T-helper 2 cell treated with Interferon-gamma antibody and Interleukin-4, amounts not matched to agents 5 μg/mL and 100 μg/mL, for 36 hours (primary cell): ENCODE data around the gene NT5C1A.

Experiments
- DNase-seq: peaks from one replicate; pipeline ENCODE4 v3.0.0; 2021; ENCODE audit warnings: low spot score
- H3K27ac Mint-ChIP-seq: one replicate; pipeline ENCODE4 v1.8.0; 2021; ENCODE audit warnings: mild to moderate bottlenecking, mixed read lengths
- H3K27me3 Mint-ChIP-seq: one replicate; pipeline ENCODE4 v1.8.0; 2021; ENCODE audit warnings: low read depth, mixed read lengths
- H3K36me3 Mint-ChIP-seq: one replicate; pipeline ENCODE4 v1.8.0; 2021; ENCODE audit warnings: low read depth, mixed read lengths
- H3K4me1 Mint-ChIP-seq: one replicate; pipeline ENCODE4 v1.8.0; 2021; ENCODE audit warnings: low read depth, mixed read lengths
- H3K4me3 Mint-ChIP-seq: one replicate; pipeline ENCODE4 v1.8.0; 2022; ENCODE audit warnings: mild to moderate bottlenecking, moderate library complexity, mixed read lengths
- H3K9me3 Mint-ChIP-seq: one replicate; pipeline ENCODE4 v1.8.0; 2021; ENCODE audit warnings: mixed read lengths

Gene NT5C1A

GRCh38 chr1:39649636-39650185 is 22.2 kb downstream of the NT5C1A start:
- no peak for DNase-seq
- H3K9me3 Mint-ChIP-seq = no peaks in the 10 kb centered on the region
- no peak overlapping the region for H3K27ac Mint-ChIP-seq
- H3K27me3 Mint-ChIP-seq = no peaks in the 10 kb centered on the region
- no peak overlapping the region for H3K4me3 Mint-ChIP-seq
- H3K36me3 Mint-ChIP-seq = no peaks in the 10 kb centered on the region
- H3K4me1 Mint-ChIP-seq = peaks cover 8% of the 10 kb centered on the region

GRCh38 chr1:39648496-39648895 is 23.4 kb downstream of the NT5C1A start:
- no peak overlapping the region for H3K4me3 Mint-ChIP-seq
- no peaks in the 10 kb centered on the region for H3K9me3 Mint-ChIP-seq
- no peak overlapping the region for H3K27ac Mint-ChIP-seq
- H3K27me3 Mint-ChIP-seq = peaks cover 8% of the 10 kb centered on the region
- H3K4me1 Mint-ChIP-seq = peaks cover 3% of the 10 kb centered on the region
- no peak for DNase-seq
- no peaks in the 10 kb centered on the region for H3K36me3 Mint-ChIP-seq

- no peaks in the 10 kb centered on the region for H3K36me3 Mint-ChIP-seq
- H3K4me3 Mint-ChIP-seq = no peak overlapping the region
- no peaks in the 10 kb centered on the region for H3K4me1 Mint-ChIP-seq
- no peak for DNase-seq
- H3K27me3 Mint-ChIP-seq = peaks cover 13% of the 10 kb centered on the region
- no peaks in the 10 kb centered on the region for H3K9me3 Mint-ChIP-seq
- H3K27ac Mint-ChIP-seq = no peak overlapping the region
Measured at GRCh38 chr1:39647247-39647646, 24.7 kb downstream of the NT5C1A start.

- Mint-ChIP-seq H3K27me3 (peaks cover 13% of the 10 kb centered on the region), H3K27ac (no peak overlapping the region), H3K4me1 (no peaks in the 10 kb centered on the region), H3K9me3 (no peaks in the 10 kb centered on the region), H3K36me3 (no peaks in the 10 kb centered on the region), H3K4me3 (no peak overlapping the region)
- no peak for DNase-seq
Measured at GRCh38 chr1:39646232-39647081, 25.4 kb downstream of the NT5C1A start.

GRCh38 chr1:39645411-39646043 is 26.4 kb downstream of the NT5C1A start:
- H3K4me1 Mint-ChIP-seq = no peaks in the 10 kb centered on the region
- no peaks in the 10 kb centered on the region for H3K9me3 Mint-ChIP-seq
- no peak overlapping the region for H3K27ac Mint-ChIP-seq
- no peaks in the 10 kb centered on the region for H3K36me3 Mint-ChIP-seq
- DNase-seq = no peak
- no peak overlapping the region for H3K4me3 Mint-ChIP-seq
- H3K27me3 Mint-ChIP-seq = peaks cover 20% of the 10 kb centered on the region

GRCh38 chr1:39643705-39644104 is 28.2 kb downstream of the NT5C1A start:
- DNase-seq = no peak
- no peaks in the 10 kb centered on the region for H3K9me3 Mint-ChIP-seq
- peaks cover 25% of the 10 kb centered on the region for H3K27me3 Mint-ChIP-seq
- H3K4me1 Mint-ChIP-seq = peaks cover 3% of the 10 kb centered on the region
- H3K27ac Mint-ChIP-seq = no peak overlapping the region
- no peak overlapping the region for H3K4me3 Mint-ChIP-seq
- H3K36me3 Mint-ChIP-seq = no peaks in the 10 kb centered on the region

GRCh38 chr1:39642796-39643195 is 29.1 kb downstream of the NT5C1A start:
- Mint-ChIP-seq H3K4me1 (peaks cover 3% of the 10 kb centered on the region), H3K9me3 (no peaks in the 10 kb centered on the region), H3K36me3 (no peaks in the 10 kb centered on the region), H3K27ac (no peak overlapping the region), H3K4me3 (no peak overlapping the region), H3K27me3 (peaks cover 34% of the 10 kb centered on the region)
- DNase-seq = no peak

- Mint-ChIP-seq H3K4me3 (no peak overlapping the region), H3K27me3 (peaks cover 36% of the 10 kb centered on the region), H3K4me1 (peaks cover 3% of the 10 kb centered on the region)
Measured at GRCh38 chr1:39640861-39641260, 31.0 kb downstream of the NT5C1A start.

GRCh38 chr1:39639305-39640130 is 32.4 kb downstream of the NT5C1A start, which contains the start of gene HEYL:
Gene HEYL (minus strand): TSS chr1:39639643. CDS start chr1:39639625, 18 bp downstream.
- H3K27ac Mint-ChIP-seq = no peak within 1 kb of the TSS
- peak within 1 kb of the TSS; percentile 54 for H3K4me3 Mint-ChIP-seq
- H3K27me3 Mint-ChIP-seq = peaks cover 36% of the 10 kb centered on the region
- peaks cover 3% of the 10 kb centered on the region for H3K4me1 Mint-ChIP-seq
- no peaks in the 10 kb centered on the region for H3K9me3 Mint-ChIP-seq
- DNase-seq = peak; percentile 80
- no peaks in the 10 kb centered on the region for H3K36me3 Mint-ChIP-seq

More at GRCh38 chr1:39640861-39641260, 31.0 kb downstream of the NT5C1A start:
- Mint-ChIP-seq H3K9me3 (no peaks in the 10 kb centered on the region), H3K27ac (no peak overlapping the region), H3K36me3 (no peaks in the 10 kb centered on the region)
- no peak for DNase-seq

GRCh38 chr1:39638965-39639304 is 33.0 kb downstream of the NT5C1A start:
- Mint-ChIP-seq H3K27ac (no peak overlapping the region), H3K4me3 (peak overlapping the region; percentile 54), H3K27me3 (peaks cover 34% of the 10 kb centered on the region), H3K4me1 (peaks cover 3% of the 10 kb centered on the region), H3K36me3 (no peaks in the 10 kb centered on the region), H3K9me3 (no peaks in the 10 kb centered on the region)
- no peak for DNase-seq

- Mint-ChIP-seq H3K27ac (no peak overlapping the region), H3K9me3 (no peaks in the 10 kb centered on the region), H3K27me3 (peaks cover 25% of the 10 kb centered on the region), H3K36me3 (no peaks in the 10 kb centered on the region), H3K4me1 (peaks cover 6% of the 10 kb centered on the region), H3K4me3 (no peak overlapping the region)
- no peak for DNase-seq
Measured at GRCh38 chr1:39637361-39637760, 34.5 kb downstream of the NT5C1A start.

GRCh38 chr1:39635871-39636210 is 36.1 kb downstream of the NT5C1A start:
- Mint-ChIP-seq H3K27me3 (peaks cover 22% of the 10 kb centered on the region), H3K27ac (no peak overlapping the region), H3K9me3 (no peaks in the 10 kb centered on the region), H3K4me1 (peaks cover 16% of the 10 kb centered on the region), H3K36me3 (no peaks in the 10 kb centered on the region), H3K4me3 (no peak overlapping the region)
- no peak for DNase-seq

- H3K27ac Mint-ChIP-seq = no peak overlapping the region
- H3K9me3 Mint-ChIP-seq = no peaks in the 10 kb centered on the region
- peaks cover 16% of the 10 kb centered on the region for H3K4me1 Mint-ChIP-seq
- H3K27me3 Mint-ChIP-seq = peaks cover 19% of the 10 kb centered on the region
- no peak for DNase-seq
- H3K4me3 Mint-ChIP-seq = no peak overlapping the region
- H3K36me3 Mint-ChIP-seq = no peaks in the 10 kb centered on the region
Measured at GRCh38 chr1:39635205-39635870, 36.6 kb downstream of the NT5C1A start.
